Measurements from ENCODE around the gene MMP11.

- TF ChIP-seq, protein P1, sequence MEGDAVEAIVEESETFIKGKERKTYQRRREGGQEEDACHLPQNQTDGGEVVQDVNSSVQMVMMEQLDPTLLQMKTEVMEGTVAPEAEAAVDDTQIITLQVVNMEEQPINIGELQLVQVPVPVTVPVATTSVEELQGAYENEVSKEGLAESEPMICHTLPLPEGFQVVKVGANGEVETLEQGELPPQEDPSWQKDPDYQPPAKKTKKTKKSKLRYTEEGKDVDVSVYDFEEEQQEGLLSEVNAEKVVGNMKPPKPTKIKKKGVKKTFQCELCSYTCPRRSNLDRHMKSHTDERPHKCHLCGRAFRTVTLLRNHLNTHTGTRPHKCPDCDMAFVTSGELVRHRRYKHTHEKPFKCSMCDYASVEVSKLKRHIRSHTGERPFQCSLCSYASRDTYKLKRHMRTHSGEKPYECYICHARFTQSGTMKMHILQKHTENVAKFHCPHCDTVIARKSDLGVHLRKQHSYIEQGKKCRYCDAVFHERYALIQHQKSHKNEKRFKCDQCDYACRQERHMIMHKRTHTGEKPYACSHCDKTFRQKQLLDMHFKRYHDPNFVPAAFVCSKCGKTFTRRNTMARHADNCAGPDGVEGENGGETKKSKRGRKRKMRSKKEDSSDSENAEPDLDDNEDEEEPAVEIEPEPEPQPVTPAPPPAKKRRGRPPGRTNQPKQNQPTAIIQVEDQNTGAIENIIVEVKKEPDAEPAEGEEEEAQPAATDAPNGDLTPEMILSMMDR (IDR thresholded peaks at IDR 0.05): no peak
- TF ChIP-seq POLR2A (IDR thresholded peaks at IDR 0.05) (no peak), EP300 (IDR thresholded peaks at IDR 0.05) (no peak)
These were observed 27.9 kb downstream of the MMP11 start for GRCh38 chr22:23800297-23801237.
